ENCODE results near the gene ADAMTS17.
A peak's percentile ranks its signal among the peaks of the same experiment; 100 is the strongest.

Gene ADAMTS17

DNA sequence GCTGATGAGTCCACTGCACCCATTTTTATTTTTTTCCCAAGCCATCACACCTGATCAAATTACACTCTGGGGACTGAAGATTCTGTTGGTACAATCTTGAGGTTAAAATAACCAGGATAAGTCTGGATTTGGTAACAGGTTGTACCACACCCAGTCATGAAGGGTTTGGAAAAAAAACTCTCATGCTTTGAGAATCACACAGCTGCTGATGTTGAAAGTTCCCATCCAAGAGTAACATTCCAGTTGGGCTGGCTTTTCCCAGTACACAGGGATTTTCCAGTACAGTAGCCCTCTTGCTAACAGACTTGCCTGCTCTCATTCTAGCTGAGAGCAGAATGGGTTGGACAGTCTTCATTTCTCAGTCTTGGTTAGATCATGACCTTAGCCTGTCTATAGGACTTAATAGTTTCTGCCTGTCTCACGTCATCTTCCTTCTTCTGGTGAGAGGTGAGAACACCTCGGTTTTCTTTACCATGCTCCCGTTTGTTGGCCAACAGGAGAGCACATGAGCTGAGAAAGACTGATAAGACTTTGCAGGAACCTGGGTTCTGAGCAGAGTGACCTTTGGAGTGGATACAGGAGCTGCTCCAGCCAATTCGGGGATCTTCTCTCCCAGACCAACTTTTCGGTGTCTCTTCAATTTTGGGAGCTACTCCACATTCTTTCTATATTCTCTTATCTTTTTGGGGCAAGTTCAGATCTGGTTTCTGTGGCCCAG lies 308.5 kb downstream of the ADAMTS17 start:
- Mint-ChIP-seq H3K27ac (no peak overlapping the region), H3K4me3 (no peak overlapping the region), H3K4me1 (no peaks in the 10 kb centered on the region), H3K36me3 (no peaks in the 10 kb centered on the region), H3K9me3 (peaks cover 6% of the 10 kb centered on the region)
- ATAC-seq (no peak), DNase-seq (ENCODE audit: low spot score in 2 of 2) (no peak)

DNA sequence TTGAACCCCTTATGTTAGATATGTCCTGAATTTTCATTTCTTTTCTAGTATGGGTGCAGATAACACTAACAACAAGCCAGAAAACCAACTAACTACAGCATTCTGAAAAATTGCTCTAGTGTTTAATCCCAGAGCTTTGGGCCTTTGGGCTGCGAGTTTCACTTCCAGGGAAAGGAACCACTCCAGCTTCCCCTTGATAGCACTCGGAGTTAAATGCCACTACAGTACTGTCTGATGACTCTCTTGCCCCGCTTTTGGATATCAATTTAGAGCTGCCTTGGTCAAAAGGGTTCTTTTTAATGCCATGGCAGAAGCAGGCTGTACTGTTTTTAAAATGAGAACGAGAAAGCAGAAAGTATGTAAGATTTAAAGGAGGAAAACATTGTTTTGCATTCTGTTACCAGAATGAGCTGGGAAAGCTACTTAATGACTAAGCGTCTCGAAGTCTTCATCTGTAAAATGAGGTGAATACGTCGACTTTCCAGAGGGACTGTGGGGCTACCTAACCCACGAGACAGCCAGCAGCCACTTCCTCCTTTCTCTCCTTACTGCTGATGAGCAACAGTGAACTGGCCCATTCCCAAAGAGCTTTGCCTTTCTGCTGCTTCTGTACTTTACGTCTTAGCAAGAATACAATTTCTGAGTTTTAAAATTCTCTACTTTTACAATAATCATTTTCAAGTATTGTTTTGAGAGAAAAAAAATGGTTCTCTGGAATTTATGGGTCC lies 309.3 kb downstream of the ADAMTS17 start:
- no peak overlapping the region for H3K27ac Mint-ChIP-seq
- H3K4me1 Mint-ChIP-seq: no peaks in the 10 kb centered on the region
- peaks cover 9% of the 10 kb centered on the region for H3K9me3 Mint-ChIP-seq
- no peak for DNase-seq (ENCODE audit: low spot score in 2 of 2)
- no peak for ATAC-seq
- H3K36me3 Mint-ChIP-seq: no peaks in the 10 kb centered on the region
- H3K4me3 Mint-ChIP-seq: no peak overlapping the region

DNA sequence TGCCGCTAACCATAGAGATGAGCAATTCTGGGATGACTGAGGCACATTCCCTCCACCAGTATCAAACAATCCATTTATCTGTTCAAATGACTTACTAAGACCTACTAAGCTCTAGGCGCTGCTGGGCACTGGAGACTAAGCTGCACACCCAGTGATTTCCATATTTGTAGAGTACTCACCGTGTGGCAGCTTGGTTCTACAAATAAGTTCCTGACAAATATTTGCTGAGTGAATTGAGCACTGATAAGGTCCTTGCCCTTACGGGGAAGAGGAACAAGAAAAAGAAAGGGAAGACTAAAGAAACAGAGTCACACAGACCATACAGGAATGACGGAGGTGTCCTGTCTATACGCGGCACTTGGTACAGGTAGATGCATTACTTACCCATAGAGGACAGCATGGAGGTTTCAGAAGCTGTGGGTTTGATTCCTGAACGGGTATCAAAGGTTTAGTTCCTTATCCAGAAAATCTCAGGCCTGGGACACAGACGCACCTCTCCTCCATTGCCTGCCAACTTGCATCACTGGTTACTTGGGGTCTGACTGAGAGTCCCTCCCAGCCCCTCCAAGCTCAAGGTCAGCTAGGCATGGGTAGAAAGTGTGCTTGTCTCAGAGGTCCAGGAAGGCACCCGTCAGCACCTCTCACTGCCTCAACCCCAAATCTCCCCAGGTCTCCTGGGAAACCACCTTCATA lies 310.0 kb downstream of the ADAMTS17 start:
- no peak for ATAC-seq
- no peaks in the 10 kb centered on the region for H3K36me3 Mint-ChIP-seq

DNA sequence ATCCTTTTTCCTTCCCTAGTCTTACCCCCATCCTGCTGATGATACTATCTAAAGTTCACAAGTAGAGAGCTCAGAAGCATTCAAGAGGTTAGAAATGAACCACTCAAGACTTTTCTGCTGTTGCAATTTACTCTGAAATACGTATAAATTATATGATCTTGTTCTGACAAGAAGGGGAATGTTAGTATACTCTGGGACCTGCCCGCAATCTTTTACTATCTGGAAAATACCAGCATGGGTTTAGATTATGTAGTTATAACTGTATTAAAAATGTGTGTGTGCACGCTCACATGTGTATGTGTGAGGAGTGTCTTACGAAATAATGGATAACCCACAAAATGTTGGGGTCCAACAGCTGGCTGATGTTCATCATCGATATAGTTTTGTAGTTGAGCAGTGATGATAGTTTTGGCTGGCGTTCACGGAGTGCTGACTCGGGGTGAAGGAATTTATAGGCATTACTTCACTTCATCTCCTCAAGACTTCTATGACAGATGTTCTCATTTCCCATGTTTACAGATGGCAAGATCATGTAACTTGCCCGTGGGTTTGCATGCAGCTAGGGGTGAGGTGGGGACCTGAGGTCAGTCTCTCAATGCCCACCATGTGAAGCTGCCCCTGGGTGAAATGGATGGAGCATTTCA lies 311.1 kb downstream of the ADAMTS17 start:
- no peak for DNase-seq (ENCODE audit: low spot score in 2 of 2)
- no peak overlapping the region for H3K4me3 Mint-ChIP-seq
- no peak overlapping the region for H3K27ac Mint-ChIP-seq
- no peak for ATAC-seq
- no peaks in the 10 kb centered on the region for H3K4me1 Mint-ChIP-seq
- H3K36me3 Mint-ChIP-seq: no peaks in the 10 kb centered on the region
- peaks cover 14% of the 10 kb centered on the region for H3K9me3 Mint-ChIP-seq

More for the DNA sequence above, 310.0 kb downstream of the ADAMTS17 start:
- Mint-ChIP-seq H3K4me1 (no peaks in the 10 kb centered on the region), H3K9me3 (peaks cover 14% of the 10 kb centered on the region), H3K27ac (no peak overlapping the region), H3K4me3 (no peak overlapping the region)
- DNase-seq (ENCODE audit: low spot score in 2 of 2): no peak

DNA sequence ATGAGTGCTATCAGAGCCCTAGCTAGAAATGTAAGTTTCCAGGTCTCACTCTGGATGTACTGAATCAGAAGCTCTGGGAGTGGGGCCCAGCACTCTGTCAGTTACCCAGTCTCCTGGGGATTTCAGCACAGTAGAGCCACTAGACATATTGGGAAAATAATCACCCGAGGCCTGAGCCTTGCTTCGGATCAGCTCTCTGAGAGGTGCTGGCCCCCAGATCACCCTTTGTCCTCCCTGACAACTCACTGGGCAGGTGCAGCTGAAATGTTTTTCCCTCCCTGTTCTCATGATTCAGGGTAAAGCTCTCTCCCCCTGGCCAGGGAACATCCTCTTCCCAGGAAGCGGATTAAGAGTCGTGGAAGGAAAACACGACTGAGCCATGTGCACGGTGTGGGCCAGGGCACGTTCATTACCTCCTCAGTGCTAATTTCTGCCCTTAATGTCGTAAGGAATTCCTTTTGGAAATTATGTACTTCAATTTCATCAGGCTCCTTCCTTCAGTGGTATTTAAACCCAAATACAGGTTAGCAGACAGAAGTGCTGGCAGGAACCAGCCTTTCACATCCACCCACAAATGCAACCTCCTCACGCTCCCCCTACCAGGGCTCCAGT lies 311.8 kb downstream of the ADAMTS17 start:
- ATAC-seq (no peak), DNase-seq (ENCODE audit: low spot score in 2 of 2) (no peak)
- Mint-ChIP-seq H3K27ac (no peak overlapping the region), H3K9me3 (peaks cover 14% of the 10 kb centered on the region), H3K4me3 (no peak overlapping the region), H3K36me3 (no peaks in the 10 kb centered on the region), H3K4me1 (no peaks in the 10 kb centered on the region)

DNA sequence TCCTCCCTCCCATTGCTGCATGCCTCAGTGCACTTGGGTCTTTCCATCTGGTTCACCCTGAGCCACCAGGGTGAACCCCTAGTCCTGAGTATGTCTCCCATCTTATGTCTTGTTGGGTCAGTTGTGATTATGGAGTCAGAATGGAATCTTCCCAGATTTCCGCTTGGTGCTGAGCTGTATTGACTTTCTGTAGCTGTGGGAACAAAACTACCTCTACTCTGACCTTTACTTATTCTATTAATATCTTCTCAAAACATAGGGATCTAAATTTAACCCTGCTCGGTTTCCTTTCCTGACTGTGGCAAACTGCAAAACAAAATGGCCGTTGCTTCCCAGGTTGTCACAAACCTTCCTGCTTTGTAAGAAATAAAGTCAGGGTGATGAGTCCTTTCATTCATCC lies 312.7 kb downstream of the ADAMTS17 start:
- DNase-seq (ENCODE audit: low spot score in 2 of 2) (no peak), ATAC-seq (no peak)
- Mint-ChIP-seq H3K36me3 (no peaks in the 10 kb centered on the region), H3K4me1 (no peaks in the 10 kb centered on the region), H3K4me3 (no peak overlapping the region), H3K27ac (no peak overlapping the region), H3K9me3 (peaks cover 14% of the 10 kb centered on the region)

DNA sequence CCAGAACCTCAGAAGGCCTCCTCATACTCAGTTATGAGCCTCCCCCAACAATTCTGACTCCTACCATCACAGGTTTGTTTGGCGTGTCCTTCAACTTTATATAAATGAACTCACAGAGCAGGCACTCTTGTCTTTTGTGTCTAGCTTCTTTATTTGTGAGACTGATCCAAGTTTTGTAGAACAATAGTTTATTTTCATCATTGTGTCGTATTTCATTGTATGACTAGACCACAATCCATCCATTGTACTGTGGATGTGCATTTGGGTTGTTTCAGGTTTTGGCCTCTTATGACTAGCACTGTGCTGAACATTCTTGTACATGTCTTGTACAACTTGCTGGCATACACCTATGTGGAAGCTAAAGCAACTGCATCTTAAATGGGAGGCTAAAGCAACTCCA lies 315.7 kb downstream of the ADAMTS17 start:
- Mint-ChIP-seq H3K4me1 (no peaks in the 10 kb centered on the region), H3K27ac (no peak overlapping the region), H3K9me3 (peaks cover 14% of the 10 kb centered on the region), H3K4me3 (no peak overlapping the region), H3K36me3 (no peaks in the 10 kb centered on the region)
- DNase-seq (ENCODE audit: low spot score in 2 of 2) (no peak), ATAC-seq (no peak)

DNA sequence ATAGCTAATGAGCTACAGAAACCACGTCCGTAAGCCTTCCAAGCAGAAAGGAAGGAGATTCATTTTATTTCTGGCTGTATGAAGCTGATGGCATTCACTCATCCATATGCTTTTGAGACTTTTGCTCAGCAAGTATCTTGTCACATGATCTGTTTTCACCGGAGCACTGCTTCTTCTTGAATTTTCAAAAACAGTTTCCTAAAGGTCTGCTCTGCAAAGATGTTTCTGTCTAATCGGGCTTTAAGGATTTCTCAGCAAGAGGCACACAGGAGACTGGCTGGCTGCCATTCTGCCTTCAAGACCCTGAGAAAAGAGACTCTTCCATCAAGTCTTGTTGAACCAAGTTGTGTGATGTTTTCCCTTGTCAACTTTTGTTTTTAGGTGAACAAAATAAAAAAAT lies 319.0 kb downstream of the ADAMTS17 start:
- DNase-seq (ENCODE audit: low spot score in 2 of 2): no peak
- Mint-ChIP-seq H3K4me3 (no peak overlapping the region), H3K36me3 (no peaks in the 10 kb centered on the region), H3K9me3 (peaks cover 5% of the 10 kb centered on the region), H3K27ac (no peak overlapping the region), H3K4me1 (no peaks in the 10 kb centered on the region)
- ATAC-seq: no peak

DNA sequence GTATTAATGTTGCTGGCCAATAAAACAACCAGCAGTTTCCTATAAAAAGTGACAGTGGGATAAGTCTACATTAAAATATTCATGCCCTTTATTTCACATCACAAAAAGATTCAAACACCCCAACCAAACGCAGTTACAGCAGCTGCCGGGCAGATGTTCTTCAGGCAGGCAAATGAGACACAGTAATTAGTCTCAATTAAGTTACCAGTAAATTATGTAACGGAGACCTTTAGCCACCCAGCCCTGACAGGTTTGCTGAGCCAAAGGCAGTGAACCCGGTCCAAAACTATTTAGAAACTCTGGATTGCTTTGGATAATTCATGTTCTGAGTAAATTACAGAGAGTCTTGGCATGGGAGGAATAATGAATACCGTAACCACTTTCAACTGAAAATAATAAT lies 319.4 kb downstream of the ADAMTS17 start:
- H3K4me3 Mint-ChIP-seq: no peak overlapping the region
- no peak for ATAC-seq

DNA sequence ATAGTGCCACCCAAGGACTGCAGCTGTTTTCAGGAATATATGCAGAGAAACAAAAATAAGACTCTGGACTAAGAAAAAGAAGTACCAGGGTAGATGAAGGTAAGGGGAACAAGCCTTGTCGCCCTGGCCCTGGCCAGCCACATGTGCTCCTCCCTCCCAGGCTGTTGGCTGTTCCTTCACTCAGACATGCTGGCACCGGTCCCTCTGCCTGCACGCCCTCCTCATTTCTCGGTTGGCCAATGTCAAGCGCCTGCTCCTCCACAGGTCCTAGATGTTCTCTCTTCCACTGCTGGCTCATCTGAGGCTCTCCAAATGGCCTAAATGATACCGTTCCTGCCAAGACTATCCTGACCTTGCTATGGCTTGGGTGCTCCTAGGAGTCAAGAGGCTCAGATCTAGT lies 320.1 kb downstream of the ADAMTS17 start:
- DNase-seq (ENCODE audit: low spot score in 2 of 2) (no peak), ATAC-seq (no peak)
- Mint-ChIP-seq H3K9me3 (no peaks in the 10 kb centered on the region), H3K4me1 (no peaks in the 10 kb centered on the region), H3K4me3 (no peak overlapping the region), H3K27ac (no peak overlapping the region), H3K36me3 (no peaks in the 10 kb centered on the region)

More for the DNA sequence above, 319.4 kb downstream of the ADAMTS17 start:
- DNase-seq (ENCODE audit: low spot score in 2 of 2): no peak
- Mint-ChIP-seq H3K27ac (no peak overlapping the region), H3K36me3 (no peaks in the 10 kb centered on the region), H3K4me1 (no peaks in the 10 kb centered on the region), H3K9me3 (peaks cover 5% of the 10 kb centered on the region)

DNA sequence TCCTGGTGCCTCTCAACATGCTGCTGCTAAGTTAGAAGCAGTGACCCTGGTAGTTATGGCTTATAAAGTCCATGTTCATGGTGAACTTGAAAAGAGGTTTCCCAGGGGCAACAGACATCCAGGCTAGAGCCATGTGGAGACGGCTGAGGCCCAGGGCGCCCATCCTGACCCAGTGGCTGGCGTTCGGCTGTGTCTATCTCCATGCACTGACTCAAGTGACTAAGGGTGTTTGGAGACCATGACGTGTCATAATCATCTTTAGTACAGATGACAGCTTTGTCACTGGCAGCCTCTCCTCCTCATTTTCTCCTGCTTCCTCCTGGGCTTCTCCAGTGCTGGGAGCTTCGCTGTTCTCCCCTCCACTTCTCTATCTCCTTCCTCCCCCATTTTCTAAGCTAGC lies 321.2 kb downstream of the ADAMTS17 start:
- Mint-ChIP-seq H3K4me3 (no peak overlapping the region), H3K4me1 (no peaks in the 10 kb centered on the region), H3K9me3 (no peaks in the 10 kb centered on the region), H3K36me3 (no peaks in the 10 kb centered on the region), H3K27ac (no peak overlapping the region)
- peak; percentile 19 for ATAC-seq
- no peak for DNase-seq (ENCODE audit: low spot score in 2 of 2)

DNA sequence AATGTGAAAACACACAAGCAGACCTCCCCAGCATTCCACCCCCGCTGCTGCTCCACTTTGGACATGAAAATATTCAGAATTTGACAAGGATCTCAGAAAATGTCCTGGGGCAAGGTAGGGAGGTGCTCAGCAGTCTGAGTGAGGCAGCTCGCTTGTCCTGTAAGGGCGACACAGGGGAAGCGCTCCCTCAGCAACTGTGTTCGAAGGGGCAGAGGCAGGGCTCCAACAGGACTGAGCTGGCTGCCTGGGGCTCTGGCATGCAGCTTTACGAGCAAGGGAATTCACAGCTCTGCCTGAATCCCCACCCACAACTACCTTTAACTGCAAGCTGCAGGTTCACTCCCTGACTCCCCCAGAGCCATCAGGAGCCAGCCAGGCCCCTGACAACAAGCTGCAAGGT lies 321.6 kb downstream of the ADAMTS17 start:
- H3K27ac Mint-ChIP-seq: no peak overlapping the region
- no peak overlapping the region for H3K4me3 Mint-ChIP-seq
- no peak for ATAC-seq
- H3K4me1 Mint-ChIP-seq: no peaks in the 10 kb centered on the region
- DNase-seq (ENCODE audit: low spot score in 2 of 2): no peak
- no peaks in the 10 kb centered on the region for H3K9me3 Mint-ChIP-seq
- H3K36me3 Mint-ChIP-seq: no peaks in the 10 kb centered on the region

DNA sequence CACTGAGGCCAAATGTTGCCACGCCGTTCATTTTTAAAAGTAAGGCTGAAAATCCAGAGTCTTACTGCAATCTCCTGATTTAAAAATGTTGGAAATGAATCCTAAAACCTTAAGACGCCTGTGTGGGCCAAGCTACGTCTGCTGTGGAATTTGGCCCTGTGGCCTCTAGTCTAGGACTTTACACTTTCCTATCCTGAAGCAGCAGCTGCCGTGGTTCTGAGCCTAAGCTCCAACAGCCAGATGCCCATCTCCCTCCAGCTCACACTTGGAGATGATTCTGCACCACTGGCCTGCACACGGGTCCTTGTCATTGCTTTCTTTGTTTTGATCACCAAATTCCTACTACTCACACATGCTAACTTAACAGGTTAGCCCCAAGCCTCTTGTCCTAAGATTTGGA lies 322.2 kb downstream of the ADAMTS17 start:
- Mint-ChIP-seq H3K4me3 (no peak overlapping the region), H3K36me3 (no peaks in the 10 kb centered on the region), H3K27ac (no peak overlapping the region), H3K4me1 (no peaks in the 10 kb centered on the region), H3K9me3 (no peaks in the 10 kb centered on the region)
- ATAC-seq (no peak), DNase-seq (ENCODE audit: low spot score in 2 of 2) (no peak)

DNA sequence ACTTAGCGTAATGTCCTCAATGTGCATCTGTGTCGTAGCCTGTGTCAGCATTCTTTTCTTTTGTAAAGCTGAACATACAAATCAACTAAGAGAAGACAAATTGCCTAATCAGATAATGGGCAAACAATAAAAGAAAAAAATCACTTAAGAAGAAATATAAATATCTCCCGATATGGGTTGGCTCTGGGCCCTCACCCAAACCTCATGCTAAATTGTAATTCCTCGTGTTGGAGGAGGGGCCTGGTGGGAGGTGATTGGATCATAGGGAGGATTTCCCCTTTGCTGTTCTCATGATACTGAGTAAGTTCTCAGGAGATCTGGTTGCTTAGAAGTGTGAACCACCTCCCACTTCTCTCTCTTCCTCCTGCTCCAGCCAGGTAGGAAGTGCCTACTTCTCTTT lies 323.6 kb downstream of the ADAMTS17 start:
- no peak for DNase-seq (ENCODE audit: low spot score in 2 of 2)
- Mint-ChIP-seq H3K4me3 (no peak overlapping the region), H3K9me3 (no peaks in the 10 kb centered on the region), H3K4me1 (no peaks in the 10 kb centered on the region), H3K27ac (no peak overlapping the region), H3K36me3 (no peaks in the 10 kb centered on the region)
- ATAC-seq: no peak

DNA sequence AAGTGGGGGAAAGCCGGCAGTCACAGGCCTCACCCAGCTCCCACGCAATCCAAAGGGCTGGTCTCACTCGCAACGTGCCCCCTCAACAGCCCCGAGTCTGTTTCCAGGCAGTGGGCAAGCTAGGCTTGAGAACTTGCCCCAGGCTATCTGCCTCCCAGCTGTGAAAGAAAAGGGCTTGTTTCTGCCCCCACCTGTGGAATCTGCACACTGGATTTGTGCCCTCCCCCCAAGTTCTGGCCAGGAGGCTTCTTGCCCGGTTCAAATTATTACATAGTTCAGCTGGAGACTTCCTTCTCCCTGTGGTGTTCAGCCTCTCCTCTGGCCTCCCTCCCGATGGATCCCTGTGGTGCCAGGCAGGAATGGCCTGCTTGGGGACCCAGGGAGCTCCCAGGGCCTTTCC lies 324.6 kb downstream of the ADAMTS17 start:
- H3K4me3 Mint-ChIP-seq: no peak overlapping the region
- H3K27ac Mint-ChIP-seq: no peak overlapping the region
- ATAC-seq (no peak), DNase-seq (ENCODE audit: low spot score in 2 of 2) (no peak)
- no peaks in the 10 kb centered on the region for H3K36me3 Mint-ChIP-seq
- H3K9me3 Mint-ChIP-seq: no peaks in the 10 kb centered on the region
- H3K4me1 Mint-ChIP-seq: no peaks in the 10 kb centered on the region

Measured in stimulated activated effector memory CD8-positive, alpha-beta T cell treated with anti-CD3 and anti-CD28 coated beads, Interleukin-12 subunit alpha, Interleukin-12 subunit beta, amount 100 ng/mL, for 72 hours (primary cell).